Activated CD8-positive, alpha-beta memory T cell treated with anti-CD3 and anti-CD28 coated beads, Interleukin-2, amount 50 U/mL, for 24 hours (primary cell): ENCODE measurements around the gene ZNF236.

Experiments
- DNase-seq: peaks from one replicate; pipeline ENCODE4 v3.0.0-alpha.2; 2020; ENCODE audit errors: extremely low read depth

Gene ZNF236

GRCh38 chr18:76821356-76821874, 942 bp upstream of the ZNF236 start:
- DNase-seq = no peak

- DNase-seq = no peak
Measured at GRCh38 chr18:76821875-76822505, 367 bp upstream of the ZNF236 start.

DNA sequence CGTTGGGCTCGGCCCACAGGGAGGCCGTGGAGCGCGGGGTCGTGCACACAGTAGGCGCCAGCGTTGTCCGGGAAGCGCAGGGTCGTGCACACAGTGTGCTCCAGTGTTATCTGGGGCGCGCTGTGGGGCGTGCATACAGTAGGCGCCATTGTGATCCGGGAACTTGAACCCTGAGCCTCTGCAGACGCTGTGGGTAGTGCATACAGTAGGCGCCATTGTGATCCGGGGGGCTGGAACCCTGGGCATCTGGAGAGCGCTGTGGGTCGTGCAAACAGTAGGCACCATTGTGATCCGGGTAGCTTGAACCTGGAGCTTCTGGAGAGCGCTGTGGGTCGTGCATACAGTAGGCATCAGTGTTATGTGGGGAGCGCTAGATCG, 793 bp downstream of the ZNF236 start:
- DNase-seq = no peak

DNA sequence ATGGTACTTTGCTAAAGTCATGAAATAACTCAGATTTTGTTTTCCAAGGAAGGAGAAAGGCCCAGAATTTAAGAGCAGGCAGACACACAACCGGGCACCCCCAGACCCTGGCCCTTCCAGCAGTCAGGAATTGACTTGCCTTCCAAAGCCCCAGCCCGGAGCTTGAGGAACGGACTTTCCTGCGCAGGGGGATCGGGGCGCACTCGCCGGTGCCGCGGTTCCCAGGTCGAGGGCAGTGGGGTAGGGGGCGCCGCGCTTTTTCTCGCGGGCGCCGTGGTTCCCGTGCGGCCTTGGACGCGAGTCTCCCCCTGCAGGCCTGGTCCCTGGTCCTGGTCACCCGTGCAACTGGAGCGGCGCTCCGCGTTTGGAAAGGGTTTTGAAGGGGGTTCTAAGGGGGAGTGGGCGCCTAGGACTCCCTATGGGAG, 1.2 kb downstream of the ZNF236 start:
- no peak for DNase-seq

GRCh38 chr18:76824145-76824676, 1.9 kb downstream of the ZNF236 start:
- no peak for DNase-seq

GRCh38 chr18:76824754-76825153, 2.4 kb downstream of the ZNF236 start:
- no peak for DNase-seq

GRCh38 chr18:76827205-76828200, 5.1 kb downstream of the ZNF236 start:
- DNase-seq = no peak

DNA sequence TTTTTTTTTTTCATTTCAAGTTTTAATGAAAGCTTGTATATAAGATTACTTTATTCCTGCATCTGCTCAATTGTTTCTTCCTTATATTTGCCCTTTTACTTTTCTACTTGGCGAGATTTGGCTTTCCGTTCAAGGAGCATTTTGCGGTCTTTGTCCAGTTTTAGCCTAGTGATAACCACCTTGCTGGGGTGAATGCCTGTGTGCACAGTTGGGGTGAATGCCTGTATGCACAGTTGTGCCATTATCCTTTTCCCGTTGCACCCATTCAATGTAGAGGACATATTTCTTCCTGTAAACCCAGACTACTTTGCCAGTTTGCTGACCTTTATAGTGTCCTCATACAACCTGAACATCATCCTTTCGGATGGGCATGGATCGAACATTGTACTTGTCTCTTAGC, 12.0 kb downstream of the ZNF236 start:
- no peak for DNase-seq

GRCh38 chr18:76835380-76835779, 13.0 kb downstream of the ZNF236 start:
- DNase-seq = no peak

GRCh38 chr18:76837071-76837470, 14.7 kb downstream of the ZNF236 start:
- no peak for DNase-seq

- DNase-seq = no peak
Measured at GRCh38 chr18:76838182-76838581, 15.8 kb downstream of the ZNF236 start.

- no peak for DNase-seq
Measured at GRCh38 chr18:76839086-76839794, 16.9 kb downstream of the ZNF236 start.

DNA sequence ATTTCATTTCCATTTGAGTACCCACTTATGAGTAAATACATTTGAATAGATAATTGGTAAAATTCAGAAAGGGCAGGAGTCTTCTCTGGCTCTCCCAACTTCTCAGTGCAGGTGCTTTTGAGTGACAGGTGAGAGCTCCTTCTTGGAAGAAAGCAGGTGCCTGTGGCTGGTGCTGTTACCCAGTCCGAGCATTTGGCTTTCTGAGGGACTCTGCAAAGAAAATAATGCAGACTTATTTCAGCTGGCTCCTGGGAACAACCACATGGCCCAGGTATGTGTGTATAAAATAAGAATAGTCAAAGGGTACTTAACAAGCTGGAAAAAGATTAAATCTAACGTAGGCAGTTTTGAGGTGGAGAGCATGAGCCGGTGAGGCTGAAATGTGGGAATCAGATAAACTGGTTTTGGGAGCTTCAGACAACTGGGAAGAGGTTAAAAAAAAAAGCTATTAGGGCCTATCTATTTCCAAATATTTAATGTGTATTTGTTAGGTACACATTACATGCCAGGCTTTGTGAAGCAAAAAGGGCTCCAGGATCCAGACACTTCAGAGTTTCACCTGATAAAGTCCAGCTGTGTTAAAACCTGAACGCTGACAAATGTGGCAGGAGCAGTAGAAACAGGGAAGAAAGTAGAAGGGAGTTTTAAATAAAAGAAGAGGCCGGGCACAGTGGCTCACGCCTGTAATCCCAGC, 20.6 kb downstream of the ZNF236 start:
- DNase-seq = no peak

DNA sequence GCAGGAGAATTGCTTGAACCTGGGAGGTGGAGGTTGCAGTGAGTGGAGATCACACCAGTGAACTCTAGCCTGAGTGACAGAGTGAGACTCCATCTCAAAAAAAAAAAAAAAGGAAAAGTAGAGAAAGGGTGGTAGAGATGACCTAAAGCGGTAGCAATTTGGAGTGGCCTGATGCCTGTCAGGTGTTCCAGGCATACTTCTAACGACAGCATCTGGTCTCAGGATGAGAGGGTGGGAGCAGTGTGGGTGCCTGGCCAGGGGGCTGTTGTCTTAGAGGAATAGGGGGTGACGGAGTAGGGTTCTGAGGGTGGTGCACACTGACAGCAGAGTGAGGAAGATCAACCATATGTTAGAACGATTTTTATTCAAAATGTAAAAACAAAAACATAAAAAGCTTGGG, 21.8 kb downstream of the ZNF236 start:
- no peak for DNase-seq

GRCh38 chr18:76844742-76845477, 22.6 kb downstream of the ZNF236 start:
- DNase-seq = no peak

- DNase-seq = no peak
Measured at GRCh38 chr18:76846217-76846616, 23.9 kb downstream of the ZNF236 start.

GRCh38 chr18:76847916-76848315, 25.6 kb downstream of the ZNF236 start:
- no peak for DNase-seq

- DNase-seq = no peak
Measured at GRCh38 chr18:76850112-76850511, 27.8 kb downstream of the ZNF236 start.

GRCh38 chr18:76855594-76855993, 33.2 kb downstream of the ZNF236 start:
- no peak for DNase-seq

DNA sequence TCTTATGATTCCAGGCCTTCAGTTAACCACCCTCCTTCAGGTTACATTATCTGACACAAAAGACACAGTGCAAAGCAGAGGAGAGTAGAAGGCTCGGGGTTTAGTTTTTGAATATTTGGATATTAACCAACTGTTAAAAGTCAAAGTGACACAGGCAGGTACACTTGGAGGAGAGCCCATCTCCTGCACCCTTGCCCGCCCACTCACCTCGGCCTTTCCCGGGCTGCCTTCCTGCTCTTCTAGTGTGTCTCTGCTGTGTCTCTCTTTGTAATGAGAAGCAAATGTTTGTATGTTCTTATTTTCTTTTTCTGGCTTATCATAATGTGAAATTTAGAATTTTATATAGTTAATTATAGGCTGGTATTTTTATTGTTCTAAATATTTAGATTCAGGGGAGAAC, 35.1 kb downstream of the ZNF236 start:
- DNase-seq = no peak
